PC-3 (cell line): Measurements from ENCODE around the gene ENO1. TPM values are rescaled to one million over a fixed set of nuclear protein-coding genes. Genes with fewer than 3 reads are reported as not detected.

Source experiments
- ATAC-seq: fragments of 200-7000 bp; cut with Tn5 transposase; 2 replicates; pipeline ENCODE4 v1.9.1; 2020; ENCODE audit warnings: mild to moderate bottlenecking, moderate library complexity
- BruUV-seq: library from RNA; stranded (reverse); fragments of 400-500 nt; replicated peaks from 2 replicates; lab custom pipeline; 2021; lab: Mats Ljungman, UMichigan
- CTCF ChIA-PET: fragments of 300-600 bp; sonication (Branson Sonifier 250); formaldehyde crosslinking; loops from one replicate; lab custom pipeline; 2022; ENCODE audit warnings: antibody characterized with exemption; lab: Charles Lee
- POLR2A ChIA-PET: fragments of 300-600 bp; sonication (Branson Sonifier 250); formaldehyde crosslinking; loops from one replicate; lab custom pipeline; 2022; ENCODE audit warnings: antibody characterized with exemption; ENCODE audit not compliant: unreplicated experiment; lab: Charles Lee
- DNase-seq: peaks from one replicate; pipeline ENCODE4 v3.0.0-alpha.2; 2015
- H2AFZ ChIP-seq: fragments of 300-600 bp; sonication (generic); 2 replicates; pipeline ENCODE4 v1.6.0; 2016; ENCODE audit warnings: antibody characterized with exemption, low read length
- H3F3A ChIP-seq: fragments of 300-600 bp; sonication (generic); one replicate; pipeline ENCODE4 v1.6.0; 2017; ENCODE audit warnings: antibody characterized with exemption, low read length, control low read depth, mild to moderate bottlenecking; ENCODE audit not compliant: unreplicated experiment
- H3K27ac ChIP-seq: fragments of 300-600 bp; sonication (generic); 2 replicates; pipeline ENCODE4 v1.5.1; 2016; ENCODE audit warnings: mild to moderate bottlenecking, low read length
- H3K27me3 ChIP-seq: fragments of 300-600 bp; sonication (generic); 2 replicates; pipeline ENCODE4 v1.6.1; 2016; ENCODE audit warnings: low read length, mixed read lengths
- H3K36me3 ChIP-seq: fragments of 300-600 bp; sonication (generic); 2 replicates; pipeline ENCODE4 v1.6.1; 2016; ENCODE audit warnings: low read depth, mixed run types, low read length, mixed read lengths
- H3K4me1 ChIP-seq: fragments of 300-600 bp; sonication (generic); 2 replicates; pipeline ENCODE4 v1.5.1; 2016; ENCODE audit warnings: low read length; ENCODE audit not compliant: insufficient read depth
- H3K4me2 ChIP-seq: fragments of 300-600 bp; sonication (generic); 2 replicates; pipeline ENCODE4 v1.6.0; 2016; ENCODE audit warnings: low read length
- H3K4me3 ChIP-seq: fragments of 300-600 bp; sonication (generic); 2 replicates; pipeline ENCODE4 v1.5.1; 2016; ENCODE audit warnings: mild to moderate bottlenecking, low read length, mixed read lengths
- H3K79me2 ChIP-seq: fragments of 300-600 bp; sonication (generic); 2 replicates; pipeline ENCODE4 v1.6.1; 2017; ENCODE audit warnings: low read length, mixed read lengths
- H3K9ac ChIP-seq: fragments of 300-600 bp; sonication (generic); 2 replicates; pipeline ENCODE4 v1.6.0; 2016; ENCODE audit warnings: mild to moderate bottlenecking, low read length
- H3K9me2 ChIP-seq: fragments of 300-600 bp; sonication (generic); replicated peaks from 2 replicates; pipeline ENCODE4 v1.6.1; 2016; ENCODE audit warnings: mixed run types, low read length, mixed read lengths
- H3K9me3 ChIP-seq: fragments of 300-600 bp; sonication (generic); 2 replicates; pipeline ENCODE4 v1.6.1; 2016; ENCODE audit warnings: low read length, mixed read lengths
- H4K20me1 ChIP-seq: fragments of 300-600 bp; sonication (generic); 2 replicates; pipeline ENCODE4 v1.6.1; 2016; ENCODE audit warnings: low read length, mixed read lengths
- EZH2 ChIP-seq: fragments of 300-600 bp; sonication (generic); IDR thresholded peaks from one replicate; pipeline ENCODE4 v1.6.1; 2017; ENCODE audit warnings: antibody characterized with exemption, mild to moderate bottlenecking, low read length; ENCODE audit not compliant: unreplicated experiment
- EZH2phosphoT487 ChIP-seq: fragments of 300-600 bp; sonication (generic); IDR thresholded peaks from 2 replicates; pipeline ENCODE4 v1.6.1; 2018; ENCODE audit warnings: mild to moderate bottlenecking, antibody characterized with exemption, low read length, borderline replicate concordance
- intact Hi-C: fragments of 100-400 bp; cut with micrococcal nuclease; formaldehyde crosslinking; loops from 2 replicates; pipeline ENCODE4 v1.9.0; 2023
- total RNA-seq: library from RNA; depleted of rRNA; stranded (reverse); fragments of >200 nt; gene quantifications from 2 replicates; pipeline ENCODE4 v1.2.3, GENCODE V29; 2014
- TF ChIP-seq, protein P1 (sequence below): fragments of 300-600 bp; sonication (generic); conservative IDR thresholded peaks from 2 replicates; pipeline ENCODE4 v1.5.1; 2017; ENCODE audit warnings: antibody characterized with exemption, low read depth, mild to moderate bottlenecking, low read length

Gene ENO1
- total RNA-seq, 1 experiment from 2014 or later, result 3,712 TPM

DNA sequence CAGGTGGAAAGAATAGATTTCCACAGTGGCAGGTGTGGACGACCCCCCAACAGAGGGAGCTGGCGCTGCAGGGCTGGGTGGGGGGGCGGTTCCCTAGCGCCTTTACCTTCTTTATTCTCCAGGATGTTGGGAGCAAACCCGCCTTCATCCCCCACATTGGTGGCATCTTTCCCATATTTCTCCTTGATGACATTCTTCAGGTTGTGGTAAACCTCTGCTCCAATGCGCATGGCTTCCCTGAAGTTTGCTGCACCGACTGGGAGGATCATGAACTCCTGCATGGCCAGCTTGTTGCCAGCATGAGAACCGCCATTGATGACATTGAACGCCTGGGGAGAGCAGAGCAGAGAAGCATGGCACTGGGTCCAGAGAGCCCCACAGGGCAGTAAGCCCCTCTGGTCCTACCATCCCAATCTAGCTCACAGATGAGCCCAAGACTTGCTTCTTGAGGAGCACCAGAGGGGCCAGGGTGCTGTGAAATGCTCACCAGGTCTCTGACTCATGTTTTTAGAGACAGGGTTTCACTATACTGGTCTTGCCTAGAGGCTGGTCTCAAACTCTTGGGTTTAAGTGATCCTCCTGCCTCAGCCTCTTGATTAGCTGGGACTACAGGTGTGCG lies 12.2 kb downstream of the ENO1 start:
- Histone ChIP-seq H3K4me3 (no peak overlapping the region), H3K79me2 (peaks cover 54% of the 10 kb centered on the region), H3K9me2 (no peaks in the 10 kb centered on the region), H3K9me3 (no peaks in the 10 kb centered on the region), H3K4me2 (no peak overlapping the region), H3K9ac (no peak overlapping the region), H3K27ac (no peak overlapping the region), H3K27me3 (no peaks in the 10 kb centered on the region), H3K36me3 (peaks cover 94% of the 10 kb centered on the region), H4K20me1 (peaks cover 89% of the 10 kb centered on the region), H2AFZ (no peak overlapping the region), H3F3A (peaks cover 64% of the 10 kb centered on the region), H3K4me1 (peaks cover 16% of the 10 kb centered on the region)
- BruUV-seq, result no TSS peak
- intact Hi-C loops, result no loop called here
- ChIA-PET POLR2A (interaction anchor here (0.7 kb wide), 2 partner anchors 12 to 14 kb away, joined by 4 to 8 read pairs; partner anchors contain the start of gene ENO1), CTCF (no interaction called here)
- no peak for TF ChIP-seq EZH2phosphoT487
- TF ChIP-seq, protein P1, sequence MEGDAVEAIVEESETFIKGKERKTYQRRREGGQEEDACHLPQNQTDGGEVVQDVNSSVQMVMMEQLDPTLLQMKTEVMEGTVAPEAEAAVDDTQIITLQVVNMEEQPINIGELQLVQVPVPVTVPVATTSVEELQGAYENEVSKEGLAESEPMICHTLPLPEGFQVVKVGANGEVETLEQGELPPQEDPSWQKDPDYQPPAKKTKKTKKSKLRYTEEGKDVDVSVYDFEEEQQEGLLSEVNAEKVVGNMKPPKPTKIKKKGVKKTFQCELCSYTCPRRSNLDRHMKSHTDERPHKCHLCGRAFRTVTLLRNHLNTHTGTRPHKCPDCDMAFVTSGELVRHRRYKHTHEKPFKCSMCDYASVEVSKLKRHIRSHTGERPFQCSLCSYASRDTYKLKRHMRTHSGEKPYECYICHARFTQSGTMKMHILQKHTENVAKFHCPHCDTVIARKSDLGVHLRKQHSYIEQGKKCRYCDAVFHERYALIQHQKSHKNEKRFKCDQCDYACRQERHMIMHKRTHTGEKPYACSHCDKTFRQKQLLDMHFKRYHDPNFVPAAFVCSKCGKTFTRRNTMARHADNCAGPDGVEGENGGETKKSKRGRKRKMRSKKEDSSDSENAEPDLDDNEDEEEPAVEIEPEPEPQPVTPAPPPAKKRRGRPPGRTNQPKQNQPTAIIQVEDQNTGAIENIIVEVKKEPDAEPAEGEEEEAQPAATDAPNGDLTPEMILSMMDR, result no peak
- no peak for TF ChIP-seq EZH2
- ATAC-seq, result no peak
- DNase-seq, result no peak

DNA sequence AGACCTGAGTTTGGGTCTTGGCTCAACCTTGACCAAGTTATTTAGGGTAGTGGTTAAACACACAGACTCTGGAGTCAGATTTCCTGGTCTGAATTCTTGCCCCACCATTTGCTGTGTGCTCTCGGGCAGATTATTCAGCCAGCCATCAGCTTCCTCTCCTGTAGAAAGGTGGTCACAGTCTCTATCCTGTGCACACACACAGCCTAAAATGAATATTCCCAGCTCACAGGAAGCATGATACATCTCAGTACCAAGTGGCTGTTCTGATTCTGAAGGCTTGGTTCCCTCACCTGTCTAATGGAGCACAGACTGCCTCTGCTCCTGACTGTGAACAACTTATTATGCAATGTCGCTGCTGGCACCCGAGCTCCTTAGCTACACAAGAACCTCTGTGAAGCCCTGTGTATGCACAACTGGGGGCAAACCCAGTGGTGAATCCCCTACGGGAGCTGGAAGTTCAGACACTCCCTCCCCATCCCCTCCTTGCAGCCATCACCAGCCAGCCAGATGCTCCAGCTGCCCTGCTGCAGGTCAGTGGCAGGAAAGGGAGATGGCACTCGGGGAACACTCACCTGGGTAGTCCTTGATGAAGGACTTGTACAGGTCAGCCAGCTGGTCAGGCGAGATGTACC lies 13.7 kb downstream of the ENO1 start:
- Histone ChIP-seq H2AFZ (no peak overlapping the region), H3K79me2 (peaks cover 40% of the 10 kb centered on the region), H3K4me1 (peaks cover 1% of the 10 kb centered on the region; the same call in 1 of the 2 replicates), H3K4me3 (no peak overlapping the region), H3K9me2 (no peaks in the 10 kb centered on the region), H3K9me3 (no peaks in the 10 kb centered on the region), H3F3A (peaks cover 66% of the 10 kb centered on the region), H3K9ac (no peak overlapping the region), H3K36me3 (peaks cover 93% of the 10 kb centered on the region), H4K20me1 (peaks cover 86% of the 10 kb centered on the region), H3K4me2 (no peak overlapping the region), H3K27me3 (no peaks in the 10 kb centered on the region), H3K27ac (no peak overlapping the region)
- ChIA-PET POLR2A (no interaction called here), CTCF (no interaction called here)
- ATAC-seq (no peak), DNase-seq (no peak)
- no peak for TF ChIP-seq EZH2phosphoT487
- no peak for TF ChIP-seq EZH2
- TF ChIP-seq, protein P1, result no peak
- no TSS peak for BruUV-seq
- intact Hi-C loops, result no loop called here

- TF ChIP-seq, protein P1, result no peak
- TF ChIP-seq EZH2phosphoT487 (no peak), EZH2 (no peak)
- H2AFZ ChIP-seq, result no peak overlapping the region
- peaks cover 91% of the 10 kb centered on the region for H3K36me3 ChIP-seq
- H3K9me2 ChIP-seq, result no peaks in the 10 kb centered on the region
- H3K4me3 ChIP-seq, result no peak overlapping the region
- no peaks in the 10 kb centered on the region for H3K27me3 ChIP-seq
- H3K27ac ChIP-seq, result no peak overlapping the region
- POLR2A ChIA-PET, result interaction anchor here (0.8 kb wide), 1 partner anchor 83 kb away, joined by 4 read pairs; no protein-coding TSS in a partner anchor
- peaks cover 71% of the 10 kb centered on the region for H3F3A ChIP-seq
- H3K9ac ChIP-seq, result no peak overlapping the region
- intact Hi-C loops, result no loop called here
- no TSS peak for BruUV-seq
- no peak for DNase-seq
- 0 out of 2 replicates have a peak, but pooled peaks cover under 1% of the 10 kb centered on the region for H3K4me1 ChIP-seq
- H3K9me3 ChIP-seq, result no peaks in the 10 kb centered on the region
- ATAC-seq, result no peak
- H3K4me2 ChIP-seq, result no peak overlapping the region
- H3K79me2 ChIP-seq, result peaks cover 30% of the 10 kb centered on the region; the same call in 1 of the 2 replicates
- H4K20me1 ChIP-seq, result peaks cover 85% of the 10 kb centered on the region
- CTCF ChIA-PET, result no interaction called here
Observed at GRCh38 chr1:8863794-8864233, 14.7 kb downstream of the ENO1 start.
